ENCODE measurements around the gene CHD5.

DNA sequence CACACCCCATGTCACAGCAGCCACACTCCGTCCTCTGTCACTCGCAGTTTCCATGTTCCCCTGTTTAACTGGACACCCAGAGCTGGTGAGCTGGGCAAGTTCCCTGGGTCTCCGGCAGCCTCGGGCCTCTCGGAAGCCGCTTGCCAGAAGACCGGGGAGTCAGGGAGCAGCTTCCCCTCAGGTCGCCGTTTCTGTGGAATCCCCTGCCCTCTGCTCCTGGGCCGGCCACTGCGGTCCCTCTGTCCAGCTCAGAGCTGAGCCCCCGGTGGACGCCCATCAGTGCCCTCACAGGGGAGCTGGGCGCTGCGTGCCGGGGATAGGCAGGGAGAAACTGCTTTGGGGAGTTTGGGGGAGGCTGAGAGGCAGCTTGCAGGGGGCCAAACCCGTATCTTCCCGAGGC lies 96.7 kb downstream of the CHD5 start:
- TF ChIP-seq KLF6 (CRISPR knock-in tag; IDR thresholded peaks at IDR 0.05) = no peak
- TF ChIP-seq CBX5 (CRISPR knock-in tag; IDR thresholded peaks at IDR 0.05; ENCODE audit: borderline replicate concordance) = no peak
- TF ChIP-seq POLR2A (IDR thresholded peaks at IDR 0.05; ENCODE audit: insufficient read depth in 1 of 2, low read depth in 2 of 2, low read length in 2 of 2) = no peak
- no peak for TF ChIP-seq ZKSCAN5 (CRISPR knock-in tag; IDR thresholded peaks at IDR 0.05)
- TF ChIP-seq, protein P1, sequence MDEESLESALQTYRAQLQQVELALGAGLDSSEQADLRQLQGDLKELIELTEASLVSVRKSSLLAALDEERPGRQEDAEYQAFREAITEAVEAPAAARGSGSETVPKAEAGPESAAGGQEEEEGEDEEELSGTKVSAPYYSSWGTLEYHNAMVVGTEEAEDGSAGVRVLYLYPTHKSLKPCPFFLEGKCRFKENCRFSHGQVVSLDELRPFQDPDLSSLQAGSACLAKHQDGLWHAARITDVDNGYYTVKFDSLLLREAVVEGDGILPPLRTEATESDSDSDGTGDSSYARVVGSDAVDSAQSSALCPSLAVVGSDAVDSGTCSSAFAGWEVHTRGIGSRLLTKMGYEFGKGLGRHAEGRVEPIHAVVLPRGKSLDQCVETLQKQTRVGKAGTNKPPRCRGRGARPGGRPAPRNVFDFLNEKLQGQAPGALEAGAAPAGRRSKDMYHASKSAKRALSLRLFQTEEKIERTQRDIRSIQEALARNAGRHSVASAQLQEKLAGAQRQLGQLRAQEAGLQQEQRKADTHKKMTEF (CRISPR knock-in tag; IDR thresholded peaks at IDR 0.05) = no peak
- no peak for TF ChIP-seq ZNF180 (CRISPR knock-in tag; IDR thresholded peaks at IDR 0.05; ENCODE audit: borderline replicate concordance, low read depth)
- TF ChIP-seq SNRNP70 (IDR thresholded peaks at IDR 0.05; ENCODE audit: low read depth, low read length) = no peak
- no peak for TF ChIP-seq EHMT2 (IDR thresholded peaks at IDR 0.05; ENCODE audit: borderline replicate concordance, low read depth, low read length)
- TF ChIP-seq, protein P2, sequence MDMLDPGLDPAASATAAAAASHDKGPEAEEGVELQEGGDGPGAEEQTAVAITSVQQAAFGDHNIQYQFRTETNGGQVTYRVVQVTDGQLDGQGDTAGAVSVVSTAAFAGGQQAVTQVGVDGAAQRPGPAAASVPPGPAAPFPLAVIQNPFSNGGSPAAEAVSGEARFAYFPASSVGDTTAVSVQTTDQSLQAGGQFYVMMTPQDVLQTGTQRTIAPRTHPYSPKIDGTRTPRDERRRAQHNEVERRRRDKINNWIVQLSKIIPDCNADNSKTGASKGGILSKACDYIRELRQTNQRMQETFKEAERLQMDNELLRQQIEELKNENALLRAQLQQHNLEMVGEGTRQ (IDR thresholded peaks at IDR 0.05; ENCODE audit: low read depth, low read length) = no peak
- TF ChIP-seq, protein P2 (CRISPR knock-in tag; IDR thresholded peaks at IDR 0.05; ENCODE audit: borderline replicate concordance) = no peak
- TF ChIP-seq JUN (CRISPR knock-in tag; IDR thresholded peaks at IDR 0.05) = no peak
- TF ChIP-seq EZH2 (conservative IDR thresholded peaks at IDR 0.05; ENCODE audit: low read depth, low read length) = no peak
- no peak for TF ChIP-seq POLR2AphosphoS5 (IDR thresholded peaks at IDR 0.05; ENCODE audit: low read depth, low read length)

All from HepG2 (cell line).